ENCODE results near the gene CLBA1.

DNA sequence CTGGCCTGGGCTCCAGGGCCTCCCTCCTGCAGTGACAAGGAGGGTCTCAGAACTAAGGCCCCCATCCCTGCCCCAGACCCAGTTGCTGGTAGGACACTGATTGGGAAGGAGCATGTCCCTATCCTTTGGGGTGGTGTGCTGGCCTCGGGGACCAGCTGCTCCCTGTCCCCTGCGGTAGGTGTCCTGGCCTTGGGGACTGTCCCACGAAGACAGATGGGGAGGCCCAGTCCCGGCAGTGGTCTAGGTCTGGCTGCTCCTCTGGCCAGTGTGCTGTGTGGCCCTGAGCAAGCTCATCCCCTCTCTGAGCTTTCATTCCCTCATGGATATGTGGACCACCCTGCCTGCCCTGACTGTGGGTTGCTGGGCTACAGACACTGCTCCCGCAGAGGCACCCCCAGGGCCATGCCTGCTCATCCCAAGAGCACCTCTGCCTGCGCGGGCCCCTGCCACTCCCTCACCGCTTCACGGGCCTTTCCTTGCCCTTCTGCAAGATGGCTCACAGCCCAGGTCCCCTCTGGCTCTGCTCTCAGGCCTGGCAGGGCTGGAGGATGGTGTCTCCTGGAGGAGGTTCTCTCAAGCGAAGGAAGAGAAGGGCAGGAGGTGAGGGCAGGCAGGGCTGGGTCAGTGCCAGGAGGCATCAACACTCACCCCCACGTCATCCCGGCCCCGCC is 19.9 kb upstream of the CLBA1 start:
- TF ChIP-seq POLR2A (IDR thresholded peaks at IDR 0.05) (no peak), POLR2AphosphoS5 (IDR thresholded peaks at IDR 0.05) (no peak)
- TF ChIP-seq, protein P1, sequence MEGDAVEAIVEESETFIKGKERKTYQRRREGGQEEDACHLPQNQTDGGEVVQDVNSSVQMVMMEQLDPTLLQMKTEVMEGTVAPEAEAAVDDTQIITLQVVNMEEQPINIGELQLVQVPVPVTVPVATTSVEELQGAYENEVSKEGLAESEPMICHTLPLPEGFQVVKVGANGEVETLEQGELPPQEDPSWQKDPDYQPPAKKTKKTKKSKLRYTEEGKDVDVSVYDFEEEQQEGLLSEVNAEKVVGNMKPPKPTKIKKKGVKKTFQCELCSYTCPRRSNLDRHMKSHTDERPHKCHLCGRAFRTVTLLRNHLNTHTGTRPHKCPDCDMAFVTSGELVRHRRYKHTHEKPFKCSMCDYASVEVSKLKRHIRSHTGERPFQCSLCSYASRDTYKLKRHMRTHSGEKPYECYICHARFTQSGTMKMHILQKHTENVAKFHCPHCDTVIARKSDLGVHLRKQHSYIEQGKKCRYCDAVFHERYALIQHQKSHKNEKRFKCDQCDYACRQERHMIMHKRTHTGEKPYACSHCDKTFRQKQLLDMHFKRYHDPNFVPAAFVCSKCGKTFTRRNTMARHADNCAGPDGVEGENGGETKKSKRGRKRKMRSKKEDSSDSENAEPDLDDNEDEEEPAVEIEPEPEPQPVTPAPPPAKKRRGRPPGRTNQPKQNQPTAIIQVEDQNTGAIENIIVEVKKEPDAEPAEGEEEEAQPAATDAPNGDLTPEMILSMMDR (IDR thresholded peaks at IDR 0.05), result no peak

Measured in gastroesophageal sphincter (tissue), 3 donors.